GM10847 (cell line): ENCODE measurements around the gene MC4R.

Experiments
- POLR2A ChIP-seq: IDR thresholded peaks from 2 replicates; pipeline ENCODE4 v1.6.1; 2011; ENCODE audit not compliant: insufficient read length; ENCODE audit errors: extremely low read depth

Gene MC4R

DNA sequence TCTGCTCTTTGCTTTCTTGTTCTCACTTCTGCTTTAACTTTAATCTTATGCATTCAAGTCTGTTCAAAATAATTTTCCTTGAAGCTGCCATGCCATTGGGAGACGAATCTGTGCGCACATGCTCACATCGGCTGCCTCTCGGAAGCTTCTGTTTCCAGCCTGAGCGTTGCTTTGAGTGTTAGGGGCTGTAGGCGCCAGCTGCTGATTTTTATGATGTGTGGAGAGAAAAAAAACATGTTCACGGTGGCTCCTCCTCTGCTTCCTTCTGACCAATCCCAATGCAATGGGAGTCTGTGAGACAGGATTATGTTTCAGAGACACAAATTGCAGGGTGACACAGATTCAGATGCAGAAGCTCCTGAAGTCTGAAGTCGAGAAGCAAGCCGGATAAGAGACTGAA is at the start of gene MC4R:
MC4R (minus strand) TSS at position 180 of the 400 bp plus-strand sequence. CDS start 426 bp downstream, outside the sequence.
- no peak for TF ChIP-seq POLR2A

DNA sequence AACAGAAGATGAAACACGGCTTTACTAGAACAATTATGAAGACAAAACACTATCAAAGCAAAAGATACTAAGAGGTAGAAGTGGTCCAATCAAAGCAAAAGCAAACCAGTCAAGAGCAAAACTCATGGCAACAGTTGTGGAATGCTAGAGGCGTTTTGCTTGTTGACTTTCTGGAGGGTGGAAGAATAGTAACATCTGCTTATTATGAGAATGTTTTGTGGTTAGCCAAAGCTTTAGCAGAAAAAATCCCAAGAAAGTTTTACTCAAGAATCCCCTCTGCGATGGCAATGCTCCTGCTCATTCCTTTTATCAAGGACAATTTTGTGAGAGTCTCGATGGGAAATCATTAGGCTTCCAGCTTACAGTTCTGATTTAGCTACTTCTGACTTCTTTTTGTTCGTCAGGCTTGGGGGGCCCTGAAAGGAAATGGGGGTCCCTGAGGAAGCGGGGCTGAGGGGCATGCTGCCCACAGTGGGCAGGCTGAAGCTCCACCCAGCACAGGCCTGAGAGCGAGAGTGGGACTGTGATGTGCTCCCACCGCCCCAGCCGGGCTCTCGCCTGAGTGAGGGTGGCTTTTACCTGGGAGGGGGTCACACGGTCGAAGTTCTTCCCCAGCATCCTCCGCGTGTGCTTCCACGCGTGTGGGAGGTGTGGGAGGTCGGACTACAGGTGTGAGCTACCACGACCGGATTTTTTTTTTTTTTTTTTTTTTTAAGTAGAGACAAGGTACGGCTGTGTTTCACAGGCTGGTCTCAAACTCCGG is 49.0 kb upstream of the MC4R start:
- TF ChIP-seq POLR2A, result no peak

DNA sequence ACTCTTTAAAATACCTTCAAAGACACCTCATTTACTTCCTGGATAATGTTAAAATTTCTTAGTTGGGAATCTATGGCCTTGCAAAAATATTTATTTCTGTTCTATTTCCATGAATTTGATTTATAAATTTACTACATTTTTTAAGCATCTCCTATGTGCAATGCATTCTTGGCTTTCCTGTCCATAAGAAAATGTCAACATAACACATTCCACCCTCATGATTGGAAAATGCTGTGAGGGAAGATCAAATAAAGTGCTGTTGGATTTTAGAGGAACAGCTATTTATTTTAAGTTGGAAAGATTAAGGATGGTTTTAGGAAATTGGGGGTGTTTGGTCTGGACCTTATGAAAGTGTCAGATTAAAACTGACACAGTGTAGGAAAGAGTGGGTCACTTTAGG is 45.4 kb upstream of the MC4R start:
- no peak for TF ChIP-seq POLR2A

GRCh38 chr18:60413944-60414547 is 41.5 kb upstream of the MC4R start:
- TF ChIP-seq POLR2A, result no peak

DNA sequence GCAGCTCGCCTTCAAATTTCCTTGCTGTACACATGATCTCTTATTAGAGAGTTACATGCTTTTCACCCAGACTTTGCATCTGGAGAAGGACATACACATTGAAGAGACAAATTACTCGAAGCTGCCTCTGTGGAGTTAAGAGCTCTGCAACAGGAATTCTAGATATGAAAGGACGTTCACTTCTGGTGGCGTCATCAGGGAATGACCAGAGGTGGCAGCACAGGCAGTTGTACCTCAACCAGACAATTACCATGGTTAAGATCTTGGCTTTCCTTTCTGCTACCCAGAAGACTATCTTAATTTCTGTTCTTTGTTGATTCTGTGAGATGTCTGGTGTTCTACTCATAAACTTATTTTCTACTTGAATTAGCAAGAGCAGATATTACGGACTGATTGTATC is 39.1 kb upstream of the MC4R start:
- TF ChIP-seq POLR2A, result no peak

- no peak for TF ChIP-seq POLR2A
Observed at GRCh38 chr18:60406721-60407120, 34.1 kb upstream of the MC4R start.

- TF ChIP-seq POLR2A, result no peak
Observed at GRCh38 chr18:60404486-60405085, 32.0 kb upstream of the MC4R start.

DNA sequence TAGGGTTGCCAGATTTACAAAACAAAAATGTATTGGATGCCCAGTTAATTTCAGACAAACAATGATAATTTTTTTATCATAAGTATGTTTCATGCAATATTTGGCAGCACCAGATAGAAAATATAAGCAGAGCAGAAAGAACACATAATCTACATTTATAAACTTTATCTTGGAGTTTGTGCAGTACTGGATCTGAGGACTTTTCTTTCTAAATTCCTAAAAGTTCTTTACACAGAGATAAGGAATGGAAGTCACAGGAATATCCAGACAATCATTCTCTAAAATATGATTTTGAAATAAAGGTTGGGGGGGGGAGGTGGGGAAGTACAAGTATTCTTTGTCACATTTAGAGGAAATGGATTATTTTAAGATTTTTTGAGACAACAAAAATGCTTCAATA is 28.8 kb upstream of the MC4R start:
- TF ChIP-seq POLR2A, result no peak

DNA sequence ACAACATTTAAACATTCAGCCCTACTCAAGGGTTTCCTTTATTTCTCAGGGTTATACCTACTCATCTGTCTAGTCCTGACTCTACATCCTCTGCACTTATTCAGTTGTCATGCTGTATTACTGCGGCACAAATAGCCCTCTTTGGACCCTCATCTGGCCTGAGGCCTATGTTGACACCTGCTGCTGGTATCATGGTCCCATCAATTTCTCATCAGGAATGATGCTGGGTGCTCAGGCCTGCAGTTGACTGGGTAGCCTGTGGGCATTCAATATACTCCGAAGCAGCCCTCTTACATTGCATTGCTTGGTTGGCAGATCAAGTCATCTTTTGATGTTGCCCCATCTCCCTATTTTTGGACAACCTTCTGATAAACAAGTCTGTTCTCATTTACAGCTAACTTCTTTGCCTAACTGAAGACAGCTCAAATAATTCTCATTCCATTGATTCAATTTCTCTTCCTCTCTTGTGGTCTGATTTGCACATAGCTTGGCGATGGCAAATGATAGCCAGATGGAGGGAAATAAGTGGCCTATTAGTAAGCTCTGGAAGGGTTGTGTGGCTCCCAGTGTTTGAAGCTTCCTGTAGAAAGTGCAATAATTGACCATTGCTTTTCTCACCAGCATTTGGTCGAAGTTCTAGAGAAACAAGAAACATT is 19.1 kb upstream of the MC4R start:
- TF ChIP-seq POLR2A, result no peak

GRCh38 chr18:60389314-60389713 is 16.7 kb upstream of the MC4R start:
- no peak for TF ChIP-seq POLR2A

DNA sequence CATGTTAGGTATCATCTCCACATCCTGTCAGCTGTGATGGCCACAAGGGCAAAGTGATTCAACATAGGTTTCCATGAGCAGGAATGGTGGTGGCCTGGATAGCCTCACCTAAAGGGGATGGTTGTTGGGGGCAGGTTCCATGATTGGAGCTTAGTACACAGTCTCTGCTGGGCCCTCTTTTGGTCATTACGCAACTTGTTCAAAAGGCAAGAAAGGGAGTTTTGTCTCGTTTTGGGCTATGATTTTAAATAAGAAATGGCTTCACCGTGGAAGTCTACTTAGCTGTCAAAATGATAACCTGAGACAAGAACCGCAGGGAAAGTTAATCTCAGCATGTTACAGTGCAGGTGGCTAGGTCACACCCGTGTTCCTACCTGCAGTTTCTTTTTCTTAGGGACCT is 13.1 kb upstream of the MC4R start:
- no peak for TF ChIP-seq POLR2A

- no peak for TF ChIP-seq POLR2A
Observed at GRCh38 chr18:60383893-60384292, 11.3 kb upstream of the MC4R start.

DNA sequence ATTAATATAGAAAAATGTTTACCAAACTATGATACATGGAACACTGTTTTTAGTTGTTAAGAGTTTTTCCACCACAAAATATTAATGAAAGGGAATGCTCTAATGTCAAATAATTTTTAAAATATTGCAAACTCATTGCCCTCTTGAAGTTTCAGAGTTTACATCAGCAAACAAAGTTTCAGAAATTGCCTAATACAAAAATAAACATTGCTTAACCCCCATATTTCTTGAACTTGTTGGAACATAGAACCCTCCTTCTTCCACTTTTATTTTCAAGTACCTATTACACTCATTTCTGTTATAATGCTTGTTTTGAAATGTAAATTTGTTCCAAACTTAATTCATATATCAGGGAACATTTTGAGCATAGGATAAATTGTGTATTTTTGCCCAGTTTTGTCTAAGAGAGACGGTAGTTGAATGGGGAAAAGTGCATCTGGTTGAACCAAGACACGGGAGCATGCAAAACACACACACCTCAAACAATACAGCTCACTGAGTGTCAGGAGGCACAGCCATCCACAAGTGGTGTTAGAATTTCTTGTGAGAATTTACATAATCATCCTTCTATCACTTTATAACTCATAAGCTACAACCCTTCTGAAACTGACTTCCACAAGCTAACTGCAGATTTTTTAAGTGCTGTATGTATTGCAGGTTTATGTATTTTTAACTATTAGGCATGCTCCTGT is 5.3 kb upstream of the MC4R start:
- TF ChIP-seq POLR2A, result no peak

DNA sequence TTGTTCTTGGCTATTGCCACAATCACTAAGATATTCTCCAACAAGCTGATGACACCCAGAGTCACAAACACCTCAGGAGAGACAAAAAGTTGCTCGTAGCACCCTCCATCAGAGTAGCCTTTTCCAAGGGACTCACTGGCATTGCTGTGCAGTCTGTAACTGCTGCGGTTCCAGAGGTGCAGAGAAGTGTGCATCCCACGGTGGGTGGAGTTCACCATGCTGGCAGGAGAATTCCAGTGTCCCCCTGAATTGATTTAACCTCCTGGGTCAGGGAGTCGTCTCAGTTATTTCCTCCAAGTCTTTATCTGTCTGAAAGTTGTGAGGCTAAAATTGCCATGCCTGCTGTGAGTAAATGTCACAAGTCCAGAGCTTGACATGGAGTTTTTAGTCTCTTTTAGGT is 443 bp downstream of the MC4R start:
- TF ChIP-seq POLR2A, result no peak

- TF ChIP-seq POLR2A, result no peak
Observed at GRCh38 chr18:60358516-60358915, 14.1 kb downstream of the MC4R start.
